GM13977 (cell line): Measurements from ENCODE around the gene PPM1D.
"Not testable (repeated sequence)": the region's sequence is repeated elsewhere in the genome, so short reads cannot be mapped to it uniquely, and the experiment has no call there.

Experiments used
- DNase-seq: peaks from one replicate; pipeline ENCODE4 v3.0.0; 2012; ENCODE audit warnings: low spot score
- CTCF ChIP-seq: IDR thresholded peaks from 2 replicates; pipeline ENCODE4 v1.5.1; 2012; ENCODE audit warnings: mild to moderate bottlenecking, control low read depth; ENCODE audit not compliant: insufficient read depth; ENCODE audit errors: extremely low read depth, missing control alignments
- in situ Hi-C: fragments of 300-500 bp; cut with MboI; formaldehyde crosslinking; loops from one replicate; pipeline ENCODE4 v1.12.0; 2022; ENCODE audit warnings: low sequenced_read_pairs, low pct_unique_long_range_greater_than_20kb, mixed read lengths, inconsistent platforms; ENCODE audit not compliant: unreplicated experiment

PPM1D gene

GRCh38 chr17:60579090-60579489 lies 20.9 kb upstream of the PPM1D start:
- in situ Hi-C loops: no loop called here
- no peak for DNase-seq
- TF ChIP-seq CTCF: no peak

- DNase-seq: no peak
- TF ChIP-seq CTCF: no peak
- in situ Hi-C loops: no loop called here
Measured at GRCh38 chr17:60579551-60579950, 20.4 kb upstream of the PPM1D start.

- no peak for DNase-seq
- in situ Hi-C loops: no loop called here
- no peak for TF ChIP-seq CTCF
Measured at GRCh38 chr17:60583008-60583407, 17.0 kb upstream of the PPM1D start.

GRCh38 chr17:60585887-60586286 lies 14.1 kb upstream of the PPM1D start:
- TF ChIP-seq CTCF: no peak
- in situ Hi-C loops: no loop called here
- no peak for DNase-seq

- TF ChIP-seq CTCF: peak; percentile 29
- no peak for DNase-seq
- in situ Hi-C loops: no loop called here
Measured at GRCh38 chr17:60586288-60586974, 13.6 kb upstream of the PPM1D start.

- no peak for TF ChIP-seq CTCF
- in situ Hi-C loops: no loop called here
- no peak for DNase-seq
Measured at GRCh38 chr17:60590070-60590469, 9.9 kb upstream of the PPM1D start.

- in situ Hi-C loops: no loop called here
- DNase-seq: no peak
- TF ChIP-seq CTCF: no peak
Measured at GRCh38 chr17:60592750-60593149, 7.2 kb upstream of the PPM1D start.

- DNase-seq, in situ Hi-C loops: not testable (repeated sequence)
Measured at GRCh38 chr17:60593441-60594036, 6.5 kb upstream of the PPM1D start.

- DNase-seq, in situ Hi-C loops: not testable (repeated sequence)
Measured at GRCh38 chr17:60594170-60594569, 5.8 kb upstream of the PPM1D start.
